D721Med (cell line): ENCODE results near the gene PATL2.
"Not testable (repeated sequence)": the region's sequence is repeated elsewhere in the genome, so short reads cannot be mapped to it uniquely, and the experiment has no call there.

ENCODE experiments used
- DNase-seq: peaks from one replicate; pipeline ENCODE4 v3.0.0; 2011; ENCODE audit warnings: low spot score; ENCODE audit not compliant: insufficient read length
- FAIRE-seq: peaks from 2 replicates; lab custom pipeline; 2011; peaks lifted over from hg19 to GRCh38; lab: Jason Lieb, UNC
- CTCF ChIP-seq: IDR thresholded peaks from 2 replicates; pipeline ENCODE4 v1.5.1; 2012; ENCODE audit warnings: mild to moderate bottlenecking, control low read depth; ENCODE audit not compliant: insufficient read depth; ENCODE audit errors: missing control alignments

Gene PATL2

GRCh38 chr15:44647637-44648036, 63.5 kb downstream of the PATL2 start:
- no peak for FAIRE-seq
- TF ChIP-seq CTCF: no peak
- DNase-seq: no peak

GRCh38 chr15:44647036-44647435, 64.1 kb downstream of the PATL2 start:
- no peak for FAIRE-seq
- no peak for TF ChIP-seq CTCF
- DNase-seq: no peak

GRCh38 chr15:44646460-44646859, 64.7 kb downstream of the PATL2 start:
- TF ChIP-seq CTCF: no peak
- DNase-seq: no peak
- FAIRE-seq: no peak

- FAIRE-seq (no peak), DNase-seq (no peak)
- TF ChIP-seq CTCF: no peak
Measured at GRCh38 chr15:44641651-44642050, 69.5 kb downstream of the PATL2 start.

- no peak for TF ChIP-seq CTCF
- DNase-seq (no peak), FAIRE-seq (no peak)
Measured at GRCh38 chr15:44636976-44637375, 74.1 kb downstream of the PATL2 start.

- no peak for TF ChIP-seq CTCF
- FAIRE-seq (no peak), DNase-seq (no peak)
Measured at GRCh38 chr15:44633603-44634002, 77.5 kb downstream of the PATL2 start.

- FAIRE-seq, DNase-seq: not testable (repeated sequence)
Measured at GRCh38 chr15:44625286-44625685, 85.8 kb downstream of the PATL2 start.

- no peak for FAIRE-seq
- no peak for DNase-seq
- TF ChIP-seq CTCF: no peak
Measured at GRCh38 chr15:44623178-44623577, 87.9 kb downstream of the PATL2 start.
